Measurements from ENCODE around the gene AGAP6. TPM values are rescaled to one million over a fixed set of nuclear protein-coding genes. Genes with fewer than 3 reads are reported as not detected.
"Not testable (repeated sequence)": the region's sequence is repeated elsewhere in the genome, so short reads cannot be mapped to it uniquely, and the experiment has no call there.

AGAP6 gene
- 37.6 TPM for polyA plus RNA-seq (ENCODE audit: insufficient read length)
- long read RNA-seq, donor 1, partial matches to known transcripts = 19 of 20 reads
- long read RNA-seq, donor 1, other reads (novel, unspliced or antisense) = 0 of 20 reads
- long read RNA-seq, donor 2, partial matches to known transcripts = 0 of 4 reads
- long read RNA-seq, donor 2, other reads (novel, unspliced or antisense) = 0 of 4 reads
- long read RNA-seq, donor 3, partial matches to known transcripts = 0 of 4 reads
- long read RNA-seq, donor 3, other reads (novel, unspliced or antisense) = 0 of 4 reads
- long read RNA-seq, donor 4 = 0 reads
- long read RNA-seq, donor 5, partial matches to known transcripts = 0 of 4 reads
- long read RNA-seq, donor 5, other reads (novel, unspliced or antisense) = 0 of 4 reads
- long read RNA-seq, donor 6 = 0 reads
- long read RNA-seq, donor 7, partial matches to known transcripts = 14 of 14 reads
- long read RNA-seq, donor 7, other reads (novel, unspliced or antisense) = 0 of 14 reads
- long read RNA-seq, donor 8, partial matches to known transcripts = 10 of 10 reads
- long read RNA-seq, donor 8, other reads (novel, unspliced or antisense) = 0 of 10 reads

DNA sequence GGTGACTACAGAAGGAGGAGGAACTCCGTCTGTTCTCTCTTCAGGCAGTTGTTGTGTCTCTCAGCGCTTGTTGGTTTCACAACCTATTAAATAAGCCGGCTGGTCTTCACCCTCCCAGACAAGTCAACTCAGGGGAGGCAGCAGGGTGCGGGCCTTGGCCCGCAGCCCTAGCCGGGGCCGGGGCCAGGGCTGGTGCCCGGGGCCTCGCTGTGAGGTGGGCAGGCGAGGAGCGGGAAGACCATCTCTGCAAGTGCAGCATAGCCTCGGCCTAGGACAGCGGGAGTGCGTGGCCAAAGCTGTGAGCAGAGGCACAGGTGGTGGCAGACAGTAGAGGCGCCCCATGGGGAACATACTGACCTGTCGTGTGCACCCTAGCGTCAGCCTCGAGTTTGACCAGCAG is at the start of gene AGAP6:
Gene AGAP6 (plus strand): TSS at position 31 of the 400 bp plus-strand sequence. CDS start 310 bp downstream, at position 341.
- DNase-seq = not testable (repeated sequence)

DNA sequence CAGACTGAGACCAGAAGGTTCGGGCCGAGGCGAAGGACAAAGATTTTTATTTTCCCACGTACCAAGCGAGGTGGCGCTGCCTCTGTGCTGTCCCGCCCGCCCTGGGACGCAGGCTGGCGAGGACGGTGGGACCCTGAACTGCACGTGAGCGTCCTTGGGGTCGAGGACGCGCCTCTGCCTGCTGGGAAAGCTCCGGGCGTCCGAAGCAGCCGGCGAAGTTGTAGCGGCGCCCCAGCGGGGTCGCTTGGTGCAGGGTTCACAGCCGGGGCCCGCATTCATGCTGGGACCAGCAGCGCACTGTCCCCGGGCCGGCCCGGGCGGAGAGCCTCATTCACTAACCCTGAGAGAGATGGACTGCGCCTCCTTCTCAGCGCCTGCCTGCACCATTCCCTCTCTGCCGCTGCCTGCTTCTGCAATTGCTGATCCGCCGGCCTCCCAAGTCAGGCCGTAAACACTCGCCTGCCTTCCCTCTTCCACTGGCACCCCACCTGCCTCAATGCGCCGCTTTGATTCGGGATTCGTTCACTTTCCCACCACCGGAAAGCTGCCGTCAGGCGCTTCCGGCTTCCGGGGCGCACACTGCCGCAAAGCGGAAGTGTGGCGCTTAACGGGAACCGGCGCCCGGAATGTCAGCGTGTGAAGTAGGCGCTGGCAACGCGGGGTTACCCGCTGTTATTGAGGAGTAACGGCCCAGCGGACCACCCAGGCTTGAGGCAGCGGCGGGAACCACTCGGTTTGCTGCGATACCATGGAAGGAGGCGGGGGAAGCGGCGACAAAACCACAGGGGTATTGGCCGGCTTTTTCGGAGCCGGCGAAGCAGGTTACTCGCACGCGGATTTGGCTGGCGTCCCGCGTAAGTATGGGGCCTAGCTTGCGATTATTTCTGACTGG is 46.5 kb upstream of the AGAP6 start, which contains the start of the genes PARG and TIMM23B:
Gene PARG (minus strand): TSS at position 581 of the 892 bp plus-strand sequence. CDS start 302 bp downstream, at position 279.
Gene TIMM23B (plus strand): TSS at position 607 of the 892 bp plus-strand sequence. CDS start 142 bp downstream, at position 749.
- DNase-seq = peak; percentile 79

DNA sequence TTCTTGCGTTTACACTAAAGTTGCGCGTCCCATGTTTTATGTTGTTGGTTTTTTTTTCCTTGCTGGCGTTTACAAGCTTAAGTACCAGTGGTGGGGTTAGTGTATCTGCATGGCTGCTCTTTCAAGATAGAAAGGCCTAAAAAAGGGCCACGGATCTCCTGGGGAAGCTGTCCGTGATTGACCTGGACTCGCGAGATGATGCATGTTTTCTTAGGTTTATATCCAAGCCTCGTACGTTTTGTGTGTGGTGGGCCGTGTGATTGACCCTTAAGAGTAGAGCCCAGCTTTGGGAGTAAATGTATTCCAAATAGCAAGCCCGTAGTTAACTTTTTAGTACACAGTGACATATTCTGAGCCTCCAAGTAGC is 45.9 kb upstream of the AGAP6 start:
- peak; percentile 1 for DNase-seq

DNA sequence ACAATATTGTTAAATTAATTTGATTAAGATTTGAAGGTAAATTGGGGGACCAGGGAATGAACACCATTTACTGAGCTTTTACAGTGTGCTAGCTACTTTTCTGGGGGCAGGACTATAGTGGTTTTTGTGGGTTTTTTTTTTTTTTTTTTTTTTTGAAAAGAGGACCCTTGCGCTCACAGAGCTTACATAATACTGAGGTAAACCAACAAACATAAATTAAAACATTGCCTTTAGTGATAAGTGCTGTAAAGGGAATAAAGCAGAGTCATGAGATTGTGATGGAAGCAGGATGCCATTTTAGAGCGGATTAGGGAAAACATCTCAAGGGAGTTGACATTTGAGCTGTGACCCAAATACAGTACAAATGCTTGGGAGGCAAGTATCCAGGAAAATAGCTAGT is 44.6 kb upstream of the AGAP6 start:
- not testable (repeated sequence) for DNase-seq

DNA sequence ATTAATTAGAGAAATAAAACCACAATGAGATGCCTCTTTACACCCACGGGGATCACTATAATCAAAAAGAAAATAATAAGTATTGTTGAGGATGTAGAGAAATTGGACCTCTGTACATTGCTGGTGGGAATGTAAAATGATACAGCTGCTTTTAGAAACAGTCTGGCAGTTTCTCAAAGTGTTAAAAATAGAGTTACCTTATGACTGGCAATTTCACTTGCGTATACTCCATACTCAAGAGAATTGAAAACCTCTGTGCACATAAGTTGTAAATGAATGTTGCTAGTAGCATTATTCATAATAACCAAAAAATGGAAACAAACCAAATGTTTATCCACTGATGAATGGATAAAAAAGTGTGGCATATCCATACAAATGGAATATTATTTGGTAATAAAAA is 40.1 kb upstream of the AGAP6 start:
- DNase-seq = not testable (repeated sequence)

DNA sequence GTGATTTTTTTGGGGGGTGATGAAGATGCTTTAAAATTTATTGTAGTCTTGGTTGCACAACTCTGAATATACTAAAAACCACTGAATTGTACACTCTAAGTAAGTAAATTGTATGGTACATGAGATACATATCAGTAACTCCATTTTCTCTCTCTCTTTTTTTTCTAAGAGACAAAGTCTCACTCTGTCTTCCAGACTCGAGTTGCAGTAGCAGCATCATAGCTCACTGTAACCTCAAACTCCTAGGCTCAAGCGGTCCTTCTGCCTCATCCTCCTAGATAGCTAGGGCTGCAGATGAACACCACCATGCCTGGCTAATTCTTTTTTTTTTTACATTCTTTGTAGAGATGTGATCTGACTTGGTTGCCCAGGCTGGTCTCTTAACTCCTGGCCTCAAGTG is 39.5 kb upstream of the AGAP6 start:
- not testable (repeated sequence) for DNase-seq

DNA sequence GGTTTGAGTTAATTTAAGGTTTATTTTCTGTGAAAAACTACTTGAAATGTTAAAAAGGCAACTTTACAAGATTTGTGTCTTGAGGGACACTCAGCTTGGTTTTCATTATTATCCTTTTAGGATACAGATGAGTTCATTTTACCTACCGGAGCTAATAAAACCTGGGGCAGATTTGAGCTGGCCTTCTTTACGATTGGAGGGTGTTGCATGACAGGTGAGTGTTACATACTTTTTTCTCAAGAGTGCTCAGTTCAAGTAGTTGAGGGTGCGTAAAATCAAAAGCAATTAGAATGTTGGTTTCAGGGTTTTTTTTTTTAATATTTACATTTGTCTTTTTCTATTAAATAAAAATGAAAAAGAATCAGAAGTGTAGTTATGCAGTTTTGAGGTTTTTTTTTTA is 36.2 kb upstream of the AGAP6 start:
- not testable (repeated sequence) for DNase-seq

DNA sequence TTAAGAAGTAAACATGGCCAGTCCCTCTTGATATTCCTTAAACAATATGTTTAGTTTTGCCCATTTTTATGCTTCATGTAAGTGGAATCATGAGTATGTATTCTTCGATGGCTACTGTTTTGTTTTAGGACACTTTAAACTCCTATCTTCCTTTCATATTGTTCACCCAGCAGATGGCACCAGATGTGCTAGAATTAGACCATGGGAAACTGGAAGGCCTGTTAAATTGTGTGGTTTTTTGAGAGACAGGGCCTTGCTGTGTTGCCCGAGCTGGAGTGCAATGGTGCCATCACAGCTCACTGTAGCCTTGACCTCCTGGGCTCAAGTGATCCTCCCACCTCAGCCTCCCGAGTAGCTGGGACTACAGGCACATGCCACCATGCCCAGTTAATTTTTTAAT is 35.1 kb upstream of the AGAP6 start:
- DNase-seq = not testable (repeated sequence)

DNA sequence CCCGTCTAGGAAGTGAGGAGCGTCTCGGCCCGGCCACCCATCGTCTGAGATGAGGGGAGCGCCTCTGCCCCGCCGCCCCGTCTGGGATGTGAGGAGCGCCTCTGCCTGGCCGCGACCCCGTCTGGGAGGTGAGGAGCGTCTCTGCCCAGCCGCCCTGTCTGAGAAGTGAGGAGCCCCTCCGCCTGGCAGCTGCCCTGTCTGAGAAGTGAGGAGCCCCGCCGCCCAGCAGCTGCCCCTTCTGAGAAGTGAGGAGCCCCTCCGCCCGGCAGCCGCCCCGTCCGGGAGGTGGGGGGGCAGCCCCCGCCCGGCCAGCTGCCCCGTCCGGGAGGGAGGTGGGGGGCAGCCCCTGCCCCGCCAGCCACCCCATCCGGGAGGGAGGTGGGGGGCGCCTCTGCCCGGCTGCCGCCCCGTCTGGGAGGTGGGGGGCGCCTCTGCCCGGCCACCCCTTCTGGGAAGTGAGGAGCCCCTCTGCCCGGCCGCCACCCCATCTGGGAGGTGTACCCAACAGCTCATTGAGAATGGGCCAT is 17.8 kb upstream of the AGAP6 start:
- DNase-seq = not testable (repeated sequence)

DNA sequence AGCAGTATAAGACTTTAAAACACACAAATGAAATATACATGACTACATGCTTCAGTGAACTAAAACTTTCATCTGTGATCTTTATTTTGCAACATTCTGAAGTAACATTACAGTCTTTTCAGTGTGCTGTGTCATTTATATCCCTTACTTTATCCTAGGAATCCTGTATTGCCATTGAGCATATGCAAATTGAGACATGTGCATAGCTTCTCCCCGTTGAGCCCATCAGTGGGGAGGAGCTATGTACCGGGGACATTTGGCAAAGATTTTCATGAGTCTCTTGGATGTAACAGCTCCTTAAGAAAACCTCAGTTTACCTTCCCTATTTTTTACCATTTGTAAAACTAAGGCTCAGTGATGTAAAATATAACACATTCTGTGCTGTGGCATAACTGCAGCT is 16.7 kb upstream of the AGAP6 start:
- not testable (repeated sequence) for DNase-seq

DNA sequence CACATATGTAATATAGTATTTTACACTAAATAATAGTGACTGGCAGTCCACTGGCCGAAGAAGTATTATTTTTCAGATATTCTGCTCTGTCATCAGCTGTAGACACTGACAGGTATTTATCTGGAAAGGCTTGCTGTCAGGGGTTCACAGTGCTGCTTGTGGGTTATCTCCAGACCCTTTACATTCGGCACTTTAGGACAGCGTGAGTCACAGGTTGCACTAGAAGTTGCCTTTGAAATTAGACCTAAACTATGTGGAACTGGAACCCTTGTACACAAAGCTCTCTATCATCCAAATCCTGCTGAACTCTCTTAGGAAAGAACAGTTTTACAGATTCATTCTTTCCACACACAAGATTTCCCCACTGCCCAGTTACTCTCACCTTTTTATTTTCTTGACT is 16.1 kb upstream of the AGAP6 start:
- not testable (repeated sequence) for DNase-seq

DNA sequence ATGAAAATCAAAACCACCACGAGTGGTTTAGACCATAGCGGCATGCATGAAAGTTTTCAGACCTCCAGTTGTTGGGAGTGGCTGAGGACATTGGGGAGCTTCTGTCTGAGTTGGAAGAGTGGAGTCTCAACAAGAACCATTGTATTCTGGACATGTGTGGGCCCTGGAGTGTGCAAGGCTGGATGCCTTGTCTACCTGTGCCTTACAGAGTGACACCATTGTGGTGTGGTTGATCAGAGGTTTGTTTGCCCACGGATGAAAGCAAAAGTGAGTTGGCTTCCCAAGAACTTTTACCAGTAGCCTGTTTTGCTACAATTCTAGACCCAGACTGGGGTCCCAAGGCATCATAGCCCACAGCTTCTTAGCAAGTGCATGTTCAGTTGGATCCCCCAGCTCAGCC is 10.4 kb upstream of the AGAP6 start:
- not testable (repeated sequence) for DNase-seq

DNA sequence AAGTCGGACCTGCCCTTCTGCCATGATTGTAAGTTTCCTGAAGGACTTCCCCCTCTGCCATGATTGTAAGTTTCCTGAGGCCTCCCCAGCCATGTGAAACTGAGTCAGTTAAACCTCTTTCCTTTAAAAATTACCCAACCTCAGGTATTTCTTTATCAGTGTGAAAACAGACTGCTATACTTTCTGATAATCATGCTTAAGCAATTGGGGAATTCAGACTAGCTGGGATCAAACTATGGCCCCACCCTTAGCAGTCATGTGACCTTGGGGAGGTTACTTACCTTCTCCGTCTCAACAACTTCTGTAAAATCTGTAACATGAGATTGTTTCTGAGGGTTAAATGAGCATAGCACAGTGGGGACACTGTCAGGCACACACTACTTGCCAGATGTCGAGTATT is 999 bp upstream of the AGAP6 start:
- DNase-seq = not testable (repeated sequence)

DNA sequence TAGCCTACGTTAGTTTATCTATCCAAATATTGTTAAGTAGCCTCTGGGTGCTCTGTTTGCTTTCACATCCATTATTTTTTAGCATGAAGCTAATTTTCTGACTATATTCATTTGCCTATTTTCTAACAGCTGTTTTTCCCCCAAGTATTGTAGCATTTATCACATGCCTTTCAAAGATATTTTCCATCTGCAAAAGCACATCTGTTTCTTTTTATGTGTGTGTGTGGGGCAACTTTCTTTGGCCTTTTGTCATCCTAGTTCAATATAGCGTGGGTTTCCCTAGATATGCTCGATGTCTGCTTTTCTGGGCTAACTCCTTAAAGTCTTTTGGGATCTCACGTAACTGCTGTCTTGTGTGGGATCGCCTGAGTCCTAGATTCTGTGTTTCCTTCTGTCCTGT is 7.1 kb downstream of the AGAP6 start:
- not testable (repeated sequence) for DNase-seq

DNA sequence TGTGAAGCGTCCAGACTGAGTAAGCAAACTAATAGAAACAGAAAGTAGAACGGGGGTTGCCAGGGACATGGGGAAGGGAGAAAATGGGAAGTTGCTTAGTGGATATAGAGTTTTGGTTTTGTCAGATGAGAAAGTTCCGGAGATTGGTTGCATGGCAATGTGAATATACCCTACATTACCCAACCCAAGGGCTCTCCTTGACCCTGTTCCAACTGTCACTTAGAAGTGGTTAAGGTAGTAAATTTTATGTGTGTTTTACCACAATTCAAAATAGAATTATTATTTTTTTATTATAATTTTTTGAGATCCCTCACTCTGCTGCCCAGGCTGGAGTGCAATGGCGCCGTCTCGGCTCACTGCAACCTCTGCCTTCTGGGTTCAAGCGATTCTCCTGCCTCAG is 25.8 kb downstream of the AGAP6 start:
- not testable (repeated sequence) for DNase-seq

DNA sequence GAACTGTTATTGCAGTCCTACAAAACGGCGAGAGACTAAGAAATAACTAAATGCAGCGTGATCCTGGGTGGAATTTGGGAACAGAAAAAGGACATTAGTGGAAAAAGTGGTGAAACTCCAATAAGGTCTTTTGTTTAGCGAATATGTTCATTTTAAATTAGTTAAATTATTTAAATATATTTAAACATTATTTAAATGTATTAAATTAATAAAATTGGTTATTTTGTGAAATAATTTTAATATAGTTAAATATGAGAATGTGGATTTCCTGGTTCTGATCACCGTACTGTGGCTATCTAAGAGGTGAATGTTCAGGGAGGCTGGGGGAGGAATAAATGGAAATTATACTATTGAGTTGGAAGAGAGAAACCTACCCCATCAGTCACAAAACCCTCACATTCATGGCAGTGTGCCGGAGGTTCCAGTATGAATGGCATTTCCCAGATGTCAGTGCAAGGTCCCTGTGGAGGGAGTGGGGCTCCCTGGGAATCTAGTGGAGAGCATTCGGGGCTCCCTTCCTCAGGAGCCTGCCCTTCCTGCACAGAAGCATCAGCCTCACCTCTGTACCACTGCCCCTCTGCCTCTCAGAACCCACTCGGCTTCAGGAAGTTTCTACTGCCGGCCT is 27.5 kb downstream of the AGAP6 start:
- DNase-seq = not testable (repeated sequence)

DNA sequence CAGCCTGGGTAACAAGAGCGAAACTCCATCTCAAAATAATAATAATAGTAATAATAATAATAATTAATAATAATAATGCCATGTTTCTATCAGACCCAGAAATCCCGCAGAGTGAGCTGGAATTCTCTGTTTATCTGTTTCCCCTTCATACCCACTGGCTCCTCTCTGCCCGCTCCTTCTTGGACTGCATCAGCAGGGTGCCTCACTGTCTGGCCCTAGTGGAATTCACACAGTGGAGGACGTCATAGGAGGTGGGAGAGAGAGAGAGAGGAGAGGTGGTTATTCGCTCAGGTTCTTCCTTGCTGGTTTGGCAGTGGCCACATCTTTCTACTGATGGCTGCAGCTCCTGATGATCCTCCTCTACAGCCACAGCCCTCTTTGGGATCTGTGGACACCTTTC is 28.7 kb downstream of the AGAP6 start:
- not testable (repeated sequence) for DNase-seq

DNA sequence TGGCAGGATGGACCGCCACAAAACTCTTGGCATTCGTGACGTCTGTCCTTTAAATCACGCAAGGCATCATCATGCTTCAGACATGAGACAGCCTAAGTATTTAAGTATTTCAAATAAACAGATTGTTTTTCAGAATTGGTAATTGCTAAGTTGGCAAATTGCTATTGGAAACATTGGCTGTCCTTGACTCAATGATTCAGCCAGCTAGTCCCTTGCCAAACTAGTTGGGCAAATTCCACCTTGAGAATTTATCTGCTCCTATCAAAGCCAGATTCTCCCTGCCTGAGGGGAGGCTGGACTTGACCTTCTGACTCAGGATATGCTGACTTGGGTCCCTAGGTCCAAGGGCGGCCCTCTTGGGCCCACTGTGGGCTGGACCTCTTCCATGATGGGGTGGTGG is 29.4 kb downstream of the AGAP6 start:
- DNase-seq = not testable (repeated sequence)

DNA sequence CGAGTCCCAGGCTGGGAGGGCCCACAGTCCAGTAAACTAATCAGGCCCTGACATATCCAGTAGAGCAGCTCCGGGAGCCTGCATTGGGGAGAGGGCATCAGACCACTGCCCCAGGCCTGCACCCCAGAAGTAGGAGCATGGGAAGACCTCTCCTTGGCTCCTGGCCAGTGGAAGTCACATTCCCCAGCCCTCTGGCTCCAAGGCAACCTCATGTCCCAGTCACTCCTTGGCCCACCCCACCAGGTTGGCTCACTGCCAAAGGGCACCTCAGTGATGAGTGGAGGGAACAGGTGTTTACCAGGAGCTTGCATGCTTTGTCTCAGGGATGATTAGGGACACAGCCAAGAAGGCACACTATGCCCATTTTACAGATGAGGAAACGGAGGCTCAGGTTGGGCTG is 31.1 kb downstream of the AGAP6 start:
- not testable (repeated sequence) for DNase-seq

DNA sequence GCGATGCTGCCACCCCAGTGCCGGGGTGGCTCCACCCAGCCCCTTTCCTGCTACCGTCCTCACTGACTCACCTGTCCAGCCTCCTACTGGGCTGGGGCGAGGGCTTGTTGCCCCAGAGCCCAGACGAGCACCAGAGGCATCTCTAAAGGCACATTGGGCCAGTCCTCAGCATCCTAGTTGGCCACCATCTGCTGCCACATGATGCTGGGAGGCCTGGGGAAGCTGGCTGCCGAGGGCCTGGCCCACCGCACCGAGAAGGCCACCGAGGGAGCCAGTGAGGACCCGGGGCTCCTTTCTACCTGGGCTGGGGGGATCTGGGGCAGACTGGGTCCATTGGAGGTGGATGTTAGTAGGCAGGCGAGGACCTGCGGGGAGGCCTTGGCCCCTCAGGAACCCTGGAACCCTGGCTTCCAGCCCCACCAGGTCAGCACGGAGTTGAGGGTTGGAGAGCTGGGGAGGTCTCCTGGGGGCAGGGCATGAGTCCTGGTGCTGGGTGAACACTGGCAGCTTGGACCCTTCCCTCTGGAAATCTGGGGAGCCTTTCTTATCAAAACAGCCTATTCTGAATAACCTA is 32.3 kb downstream of the AGAP6 start:
- not testable (repeated sequence) for DNase-seq

DNA sequence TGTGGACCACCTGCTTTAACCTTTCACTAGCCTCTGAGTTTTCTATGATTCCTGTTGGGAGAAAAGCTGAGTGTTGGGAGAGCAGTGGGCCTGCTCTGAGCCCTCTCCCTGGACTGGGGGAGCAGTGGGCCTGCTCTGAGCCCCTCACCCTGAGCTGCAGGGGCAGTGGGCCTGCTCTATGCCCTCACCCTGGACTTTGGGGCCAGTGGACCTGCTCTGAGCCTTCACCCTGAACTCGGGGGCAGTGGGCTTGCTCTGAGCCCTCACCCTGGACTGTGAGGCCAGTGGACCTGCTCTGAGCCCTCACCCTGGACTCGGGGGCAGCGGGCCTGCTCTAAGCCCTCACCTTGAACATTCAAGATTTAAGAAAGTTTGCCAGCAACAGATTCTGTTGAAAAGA is 33.4 kb downstream of the AGAP6 start:
- DNase-seq = no peak

Data from left kidney (tissue), 8 donors.